ENCODE results near the gene KLHDC8A. TPM values are rescaled to one million over a fixed set of nuclear protein-coding genes. Genes with fewer than 3 reads are reported as not detected.
"Not testable (repeated sequence)": the region's sequence is repeated elsewhere in the genome, so short reads cannot be mapped to it uniquely, and the experiment has no call there.

Gene KLHDC8A
- total and polyA plus RNA-seq, 2 of the 13 experiments (the other 11 are each of a cell fraction or from before 2014, with no cell fraction given), result not detected

GRCh38 chr1:205368478-205368877, 11.8 kb upstream of the KLHDC8A start (continued):
- TF ChIP-seq RNF219 (CRISPR knock-in tag; IDR thresholded peaks at IDR 0.05), result no peak
- no peak for TF ChIP-seq ZNF274 (CRISPR knock-in tag; IDR thresholded peaks at IDR 0.05)

GRCh38 chr1:205365945-205366463, 9.3 kb upstream of the KLHDC8A start:
- ATAC-seq (peak; percentile 62), FAIRE-seq (no peak), DNase-seq (ENCODE audit: low spot score) (peak; percentile 14)
- intact Hi-C loops (cut with micrococcal nuclease; ENCODE audit: unreplicated experiment), result no loop called here
- H3K36me3 ChIP-seq (replicated peaks in 1 of 2; ENCODE audit: control insufficient read depth in 1 of 2, insufficient read depth in 2 of 2, low read length in 2 of 2), result no peaks in the 10 kb centered on the region
- peaks cover 1 to 11% of the 10 kb centered on the region in 2 experiments; a peak in 2 of 5 replicates for H3K27me3 ChIP-seq (ENCODE audit: control insufficient read depth in 1 of 2, insufficient read depth in 2 of 2, low read length in 2 of 2)
- no peaks in the 10 kb centered on the region for H3K9me3 ChIP-seq (ENCODE audit: low read length)
- no peak overlapping the region for H3K27ac ChIP-seq (ENCODE audit: extremely low read length, insufficient read depth, low read length)
- no peak overlapping the region for H3K4me2 ChIP-seq (ENCODE audit: low read depth, low read length)
- in situ Hi-C loops (cut with HindIII; ENCODE audit: extremely low pct_ligation_motif_present, low pct_unique_long_range_greater_than_20kb), result no loop called here
- no peak for TF ChIP-seq SOX6 (IDR thresholded peaks at IDR 0.05)
- 0 out of 2 replicates have a peak, but pooled peaks have one; percentile 13 for TF ChIP-seq SOX6 (CRISPR knock-in tag; IDR thresholded peaks at IDR 0.05)
- TF ChIP-seq ZNF20 (CRISPR knock-in tag; IDR thresholded peaks at IDR 0.05), result no peak
- H3K79me2 ChIP-seq (ENCODE audit: insufficient read depth, low read length), result no peaks in the 10 kb centered on the region
- H3K4me1 ChIP-seq (ENCODE audit: insufficient read depth, low read length), result 0 out of 2 replicates have a peak, but pooled peaks cover 8% of the 10 kb centered on the region
- H2AFZ ChIP-seq (ENCODE audit: low read length), result no peak overlapping the region
- H4K20me1 ChIP-seq (ENCODE audit: insufficient read depth, low read length), result no peaks in the 10 kb centered on the region
- 7% methylated on average over 7 of the region's 8 CpGs for WGBS (ENCODE audit: low lambda C conversion rate)
- no peak overlapping the region for H3K9ac ChIP-seq (ENCODE audit: insufficient read depth, low read depth, low read length)
- no TSS peak for BruUV-seq (replicated peaks)
- POLR2A ChIA-PET, result no interaction called here
- CTCF ChIA-PET (ENCODE audit: low intra/inter-chr PET ratio, low total read pairs), result no interaction called here
- no peak overlapping the region for H3K4me3 ChIP-seq (replicated peaks in 1 of 3; ENCODE audit: insufficient read depth in 1 of 3, low read depth in 2 of 3, low read length in 3 of 3)

GRCh38 chr1:205365086-205365485, 8.4 kb upstream of the KLHDC8A start:
- H3K36me3 ChIP-seq (replicated peaks in 1 of 2; ENCODE audit: control insufficient read depth in 1 of 2, insufficient read depth in 2 of 2, low read length in 2 of 2); H3K9me3 ChIP-seq (ENCODE audit: low read length); H3K4me1 ChIP-seq (ENCODE audit: insufficient read depth, low read length); H2AFZ ChIP-seq (ENCODE audit: low read length); H3K9ac ChIP-seq (ENCODE audit: insufficient read depth, low read depth, low read length); H4K20me1 ChIP-seq (ENCODE audit: insufficient read depth, low read length); in situ Hi-C loops (cut with HindIII; ENCODE audit: extremely low pct_ligation_motif_present, low pct_unique_long_range_greater_than_20kb); H3K4me3 ChIP-seq (replicated peaks in 1 of 3; ENCODE audit: insufficient read depth in 1 of 3, low read depth in 2 of 3, low read length in 3 of 3); FAIRE-seq; ATAC-seq; H3K79me2 ChIP-seq (ENCODE audit: insufficient read depth, low read length); intact Hi-C loops (cut with micrococcal nuclease; ENCODE audit: unreplicated experiment); H3K4me2 ChIP-seq (ENCODE audit: low read depth, low read length); CTCF ChIA-PET (ENCODE audit: low intra/inter-chr PET ratio, low total read pairs); H3K27ac ChIP-seq (ENCODE audit: extremely low read length, insufficient read depth, low read length); DNase-seq (ENCODE audit: low spot score); BruUV-seq (replicated peaks); POLR2A ChIA-PET: not testable (repeated sequence)
- WGBS (ENCODE audit: low lambda C conversion rate), result 43% methylated on average over 8 of the region's 8 CpGs
- peaks cover 1 to 18% of the 10 kb centered on the region in 2 experiments; a peak in 3 of 5 replicates for H3K27me3 ChIP-seq (ENCODE audit: control insufficient read depth in 1 of 2, insufficient read depth in 2 of 2, low read length in 2 of 2)

Data from HepG2 (cell line).